Right lobe of liver (tissue), 6 donors: Measurements from ENCODE around the gene UBB. TPM values are rescaled to one million over a fixed set of nuclear protein-coding genes. Genes with fewer than 3 reads are reported as not detected.
A peak's percentile ranks its signal among the peaks of the same experiment; 100 is the strongest.

Source experiments
- ATAC-seq, 4 donors: fragments of 200-7000 bp; cut with Tn5 transposase; one replicate each; pipeline ENCODE4 v1.9.1; 2020; ENCODE audit warnings: mild to moderate bottlenecking in 4 of 4, moderate library complexity in 4 of 4
- DNase-seq, 3 donors: peaks; one replicate each; pipeline ENCODE4 v3.0.0-alpha.2; 2020
- H3K27ac ChIP-seq, 3 donors: fragments of 200-600 bp; one replicate each; pipeline ENCODE4 v1.8.0; 2022
- H3K27me3 ChIP-seq, 2 donors: fragments of 200-600 bp; one replicate each; pipeline ENCODE4 v1.8.0; 2022
- H3K36me3 ChIP-seq, 4 donors: fragments of 200-600 bp; sonication (generic) in 1 of 4; one replicate each; pipeline versions ENCODE4 v1.5.1 to v1.8.0; 2017 to 2022; ENCODE audit warnings: control low read depth in 1 of 4
- H3K4me1 ChIP-seq, 4 donors: fragments of 200-600 bp; sonication (generic) in 1 of 4; one replicate each; pipeline versions ENCODE4 v1.5.1 to v1.8.0; 2017 to 2022; ENCODE audit warnings: control low read depth in 1 of 4
- H3K4me3 ChIP-seq, 3 donors: fragments of 200-600 bp; one replicate each; pipeline ENCODE4 v1.8.0; 2022
- H3K9me3 ChIP-seq, 4 donors: fragments of 200-600 bp; sonication (generic) in 1 of 4; one replicate each; pipeline versions ENCODE4 v1.5.1 to v1.8.0; 2017 to 2022; ENCODE audit warnings: control low read depth in 1 of 4
- CTCF ChIP-seq, 4 donors: fragments of 200-600 bp in 3 of 4; fragments of 450-650 bp in 1 of 4; IDR thresholded peaks; one replicate each; pipeline versions ENCODE4 v1.5.1 to v1.8.0; 2016 to 2022; ENCODE audit warnings: antibody characterized with exemption in 4 of 4, mild to moderate bottlenecking in 2 of 4
- POLR2A ChIP-seq: fragments of 450-650 bp; IDR thresholded peaks from one replicate; pipeline ENCODE4 v1.6.1; 2017; ENCODE audit warnings: antibody characterized with exemption, mild to moderate bottlenecking
- WGBS: methylation state at CpG from one replicate; pipeline ENCODE4 v1.1.6; 2018; ENCODE audit warnings: low coverage, low lambda C conversion rate; ENCODE audit not compliant: insufficient coverage; ENCODE audit errors: missing lambda C conversion rate; 5-methylcytosine and 5-hydroxymethylcytosine counted together
- intact Hi-C, 2 donors: fragments of 100-400 bp; cut with DNase I; formaldehyde crosslinking; loops; one replicate each; pipeline versions ENCODE4 v1.11.2 to v1.14.1; 2022
- total RNA-seq, 6 experiments: library from RNA; depleted of rRNA in 2 of 6; stranded (reverse); fragments of >200 nt in 2 of 6; fragmentation: NEBNext Ultra II Directional in 3 of 6; extraction: Animal tissue kit (Norgen Biotek cat#: 25700) in 3 of 6; gene quantifications; one replicate each; pipeline versions ENCODE4 v1.1.0 to v1.2.4, GENCODE V29; 2016 to 2023
- donor health status: DM: no; HTN: yes; CAD: no.
- donor health status: DM: no; HTN: no; CAD: no.
- donor health status: DM: no; HTN: no; CAD: no.
- donor health status: DM: no; HTN: yes; CAD: no.
- donor health status: DM: no; HTN: yes; CAD: no.

The UBB gene
- total RNA-seq, 6 experiments from 2014 or later = 1,045 to 2,319 (median 1,420) TPM

GRCh38 chr17:16422416-16422815 lies 41.5 kb downstream of the UBB start:
- H3K36me3 ChIP-seq = no peaks in the 10 kb centered on the region
- WGBS = 93% methylated on average over 5 of the region's 7 CpGs

GRCh38 chr17:16423226-16423872 lies 42.5 kb downstream of the UBB start:
- Histone ChIP-seq H3K36me3 (no peaks in the 10 kb centered on the region), H3K27ac (no peak overlapping the region), H3K9me3 (no peaks in the 10 kb centered on the region), H3K27me3 (no peaks in the 10 kb centered on the region), H3K4me1 (peaks cover 0 to 10% (median 0%) of the 10 kb centered on the region in 4 donors), H3K4me3 (no peak overlapping the region)
- DNase-seq (no peak), ATAC-seq (no peak)
- 96% methylated on average over 5 of the region's 10 CpGs for WGBS
- TF ChIP-seq CTCF (IDR thresholded peaks at IDR 0.05) (no peak), POLR2A (no peak)
- intact Hi-C loops = no loop called here

More at GRCh38 chr17:16422416-16422815, 41.5 kb downstream of the UBB start:
- intact Hi-C loops = no loop called here
- DNase-seq (no peak), ATAC-seq (no peak)
- Histone ChIP-seq H3K9me3 (no peaks in the 10 kb centered on the region), H3K4me3 (no peak overlapping the region), H3K4me1 (peaks cover 0 to 10% (median 0%) of the 10 kb centered on the region in 4 donors), H3K27ac (no peak overlapping the region), H3K27me3 (no peaks in the 10 kb centered on the region)
- no peak for TF ChIP-seq POLR2A
- no peak for TF ChIP-seq CTCF (IDR thresholded peaks at IDR 0.05)

GRCh38 chr17:16425202-16425601 lies 44.3 kb downstream of the UBB start:
- no peak overlapping the region for H3K4me3 ChIP-seq
- intact Hi-C loops = no loop called here
- no peak for DNase-seq
- H3K27me3 ChIP-seq = no peaks in the 10 kb centered on the region
- no peaks in the 10 kb centered on the region for H3K9me3 ChIP-seq
- WGBS = 68% methylated on average over 5 of the region's 6 CpGs
- H3K36me3 ChIP-seq = no peaks in the 10 kb centered on the region
- peaks cover 0 to 10% (median 0%) of the 10 kb centered on the region in 4 donors for H3K4me1 ChIP-seq
- no peak for ATAC-seq
- no peak for TF ChIP-seq CTCF (IDR thresholded peaks at IDR 0.05)
- no peak for TF ChIP-seq POLR2A
- peak overlapping the region in 1 of 3 donors; percentile 27 for H3K27ac ChIP-seq

DNA sequence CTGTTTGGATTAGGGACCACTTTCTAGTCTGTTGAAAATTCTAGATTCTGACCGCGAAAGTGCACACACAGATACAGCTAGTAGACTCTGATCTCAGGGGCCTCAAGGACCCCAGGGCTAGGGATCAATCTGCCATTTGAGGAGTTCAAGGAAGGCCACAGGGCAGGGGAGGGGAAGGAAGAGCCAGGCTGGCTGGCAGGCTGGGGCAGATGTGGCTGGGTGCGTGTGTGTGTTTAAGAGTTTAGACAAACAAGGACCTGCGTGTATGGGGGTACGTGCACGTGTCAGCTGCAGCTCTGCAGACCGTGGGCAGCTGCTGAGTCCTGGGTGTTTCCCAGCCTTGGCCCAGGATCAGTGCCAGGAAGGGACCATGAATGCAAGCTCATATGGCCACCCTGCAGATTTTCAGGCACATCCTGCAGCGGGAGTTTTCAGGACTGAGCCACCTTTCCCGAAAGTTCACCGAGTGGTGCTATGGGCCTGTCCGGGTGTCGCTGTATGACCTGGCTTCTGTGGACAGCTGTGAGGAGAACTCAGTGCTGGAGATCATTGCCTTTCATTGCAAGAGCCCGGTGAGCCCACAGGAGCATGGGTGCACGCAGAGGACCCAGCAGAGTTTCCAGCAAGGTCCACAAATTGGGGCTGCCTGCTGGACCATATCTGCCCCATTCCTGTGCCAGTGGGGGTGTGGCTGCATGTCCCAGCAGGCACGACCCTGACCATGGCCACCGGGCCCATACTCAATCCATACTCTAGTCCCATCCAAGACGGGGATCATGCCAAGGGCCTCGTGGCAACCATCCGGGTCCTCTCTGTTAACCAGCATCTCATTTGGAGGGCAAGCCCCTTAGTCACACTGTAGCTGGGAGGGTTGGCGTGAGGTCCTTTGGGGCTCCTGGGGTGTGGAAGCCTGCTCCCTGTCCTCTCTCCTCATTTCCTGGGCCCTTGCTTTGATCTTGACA lies 45.1 kb downstream of the UBB start:
- Histone ChIP-seq H3K9me3 (no peaks in the 10 kb centered on the region), H3K4me1 (peaks cover 0 to 10% (median 0%) of the 10 kb centered on the region in 4 donors), H3K27ac (peak overlapping the region in 1 of 3 donors; percentile 27), H3K36me3 (no peaks in the 10 kb centered on the region), H3K4me3 (no peak overlapping the region), H3K27me3 (no peaks in the 10 kb centered on the region)
- DNase-seq = peak in 1 of 3 donors; percentile 83
- intact Hi-C loops = no loop called here
- WGBS = 59% methylated on average over 6 of the region's 20 CpGs
- no peak for TF ChIP-seq POLR2A
- no peak for TF ChIP-seq CTCF (IDR thresholded peaks at IDR 0.05)
- ATAC-seq = peak in 3 of 4 donors; percentile 53 to 87 (median 61)
